SK-N-MC (cell line): ENCODE data around the gene TAX1BP3.

Experiments
- DNase-seq: peaks from one replicate; pipeline ENCODE4 v3.0.0-alpha.2; 2011; ENCODE audit warnings: low read depth, low spot score
- H3K27ac ChIP-seq: fragments of 200-600 bp; sonication (generic); 2 replicates; pipeline ENCODE4 v1.5.1; 2016; ENCODE audit warnings: mixed run types
- H3K36me3 ChIP-seq: fragments of 200-600 bp; sonication (generic); 2 replicates; pipeline ENCODE4 v1.6.1; 2017; ENCODE audit warnings: antibody characterized with exemption, low read length, mixed read lengths; ENCODE audit not compliant: insufficient read depth
- H3K4me3 ChIP-seq: fragments of 200-600 bp; sonication (generic); 2 replicates; pipeline ENCODE4 v1.5.1; 2016
- H3K9ac ChIP-seq: fragments of 200-600 bp; sonication (generic); 2 replicates; pipeline ENCODE4 v1.8.0; 2017; ENCODE audit warnings: mixed run types, mixed read lengths; ENCODE audit not compliant: insufficient read length
- H3K9me3 ChIP-seq: fragments of 200-600 bp; sonication (generic); 2 replicates; pipeline ENCODE4 v1.6.1; 2017; ENCODE audit warnings: low read depth, mild to moderate bottlenecking, antibody characterized with exemption, low read length, moderate library complexity, mixed read lengths
- EZH2 ChIP-seq: fragments of 200-600 bp; sonication (generic); IDR thresholded peaks from one replicate; pipeline ENCODE4 v1.6.1; 2017; ENCODE audit warnings: antibody characterized with exemption
- FOXP2 ChIP-seq: optimal IDR thresholded peaks from 2 replicates; pipeline ENCODE3; 2011; ENCODE audit warnings: mild to moderate bottlenecking, moderate library complexity; ENCODE audit not compliant: insufficient read depth; ENCODE audit errors: extremely low read length, control extremely low read depth
- POLR2AphosphoS5 ChIP-seq: IDR thresholded peaks from 2 replicates; pipeline ENCODE4 v1.6.1; 2012; ENCODE audit warnings: mild to moderate bottlenecking, low read depth, low read length, borderline replicate concordance

The TAX1BP3 gene

DNA sequence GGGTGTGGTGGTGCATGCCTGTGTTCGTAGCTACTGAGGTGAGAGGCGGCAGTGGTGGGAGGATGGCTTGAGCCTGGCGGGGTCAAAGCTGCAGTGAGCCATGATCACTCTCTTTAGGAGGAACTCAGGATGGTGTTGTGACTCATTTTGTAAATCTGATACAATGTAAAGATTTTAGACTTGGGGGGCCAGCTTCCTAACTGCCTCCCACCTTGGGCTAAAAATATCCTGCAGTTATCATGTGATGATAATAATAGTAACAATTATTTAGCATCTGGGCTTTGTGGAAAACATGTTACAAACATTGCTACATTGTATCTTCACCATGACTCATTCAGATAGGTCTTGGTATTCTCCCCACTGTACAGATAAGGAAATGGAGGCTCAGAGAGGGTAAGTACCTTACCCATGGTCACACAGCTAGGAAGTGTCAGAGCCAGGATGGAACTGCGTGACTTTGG is 24.5 kb downstream of the TAX1BP3 start:
- no peak overlapping the region for H3K4me3 ChIP-seq
- no peaks in the 10 kb centered on the region for H3K9me3 ChIP-seq
- H3K27ac ChIP-seq: no peak overlapping the region
- TF ChIP-seq FOXP2 (no peak), POLR2AphosphoS5 (no peak), EZH2 (no peak)
- no peak for DNase-seq
- no peak overlapping the region for H3K9ac ChIP-seq
- H3K36me3 ChIP-seq: no peaks in the 10 kb centered on the region

DNA sequence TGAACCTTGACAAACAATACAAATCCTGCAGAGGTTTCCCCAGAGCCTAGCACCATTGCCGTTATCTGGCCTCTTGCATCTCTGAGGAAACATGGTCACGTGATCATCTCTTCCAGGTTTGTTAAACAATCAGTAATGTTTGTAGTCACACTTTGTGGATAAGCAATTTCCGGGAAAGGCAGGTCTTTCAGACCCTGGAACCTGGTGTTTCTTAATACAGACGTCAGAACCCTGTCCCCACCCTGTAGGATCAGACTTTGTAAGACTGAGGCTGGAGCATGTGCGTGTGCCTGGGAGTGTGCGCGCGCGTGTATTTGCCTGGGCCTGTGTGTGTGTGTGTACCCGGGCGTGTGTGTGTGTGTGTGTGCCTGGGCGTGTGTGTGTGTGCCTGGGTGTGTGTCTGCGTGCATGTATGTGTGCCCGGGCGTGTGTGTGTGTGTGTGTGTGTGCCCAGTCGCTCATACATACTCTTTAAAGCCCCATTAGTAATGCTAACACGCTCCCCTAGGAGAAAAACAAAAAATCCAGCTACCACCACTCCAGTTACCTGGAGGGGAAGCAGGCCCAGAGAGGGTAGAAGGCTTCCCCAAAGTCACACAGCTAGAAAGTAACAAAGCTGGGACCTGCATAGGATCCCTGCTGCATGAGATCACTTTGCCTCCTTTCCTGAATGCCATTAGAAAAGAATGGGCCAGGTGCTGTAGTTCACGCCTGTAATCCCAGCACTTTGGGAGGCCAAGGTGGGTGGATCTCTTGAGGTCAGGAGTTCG is 26.5 kb downstream of the TAX1BP3 start:
- Histone ChIP-seq H3K9ac (no peak overlapping the region), H3K4me3 (no peak overlapping the region), H3K9me3 (no peaks in the 10 kb centered on the region), H3K36me3 (no peaks in the 10 kb centered on the region), H3K27ac (no peak overlapping the region)
- no peak for DNase-seq
- TF ChIP-seq EZH2 (no peak), POLR2AphosphoS5 (no peak), FOXP2 (no peak)

GRCh38 chr17:3641014-3641413 is 27.4 kb downstream of the TAX1BP3 start:
- Histone ChIP-seq H3K9ac (no peak overlapping the region), H3K27ac (no peak overlapping the region)
- no peak for DNase-seq

DNA sequence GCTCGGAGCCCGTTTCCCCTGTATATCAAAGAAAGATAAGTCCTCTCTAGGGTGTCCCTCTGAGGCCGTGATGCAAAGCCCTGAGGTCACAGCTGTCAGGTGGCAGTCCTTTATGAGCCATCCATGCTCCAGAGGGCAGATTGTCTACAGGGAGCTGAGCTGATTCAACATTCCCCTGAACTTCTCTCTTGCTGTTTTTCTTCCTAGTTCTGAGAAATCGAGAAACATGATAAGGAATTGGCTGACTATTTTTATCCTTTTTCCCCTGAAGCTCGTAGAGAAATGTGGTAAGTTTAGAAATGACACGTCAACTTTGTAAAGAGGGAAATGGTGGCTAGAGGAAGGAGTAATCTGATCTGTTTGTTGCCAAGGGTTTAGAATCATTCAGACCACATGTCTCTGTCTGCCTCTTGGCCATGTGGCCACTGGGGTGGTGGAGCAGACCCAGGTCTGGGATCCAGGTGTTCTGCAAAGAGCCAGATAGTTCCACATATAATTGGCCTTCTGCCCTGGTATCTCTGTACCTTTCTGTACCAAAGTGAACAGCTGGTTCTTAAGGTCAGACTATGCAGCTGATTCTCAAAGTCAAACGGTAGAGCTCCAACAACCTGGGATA is 28.3 kb downstream of the TAX1BP3 start:
- Histone ChIP-seq H3K9me3 (no peaks in the 10 kb centered on the region), H3K36me3 (no peaks in the 10 kb centered on the region), H3K9ac (peak overlapping the region; percentile 32), H3K4me3 (no peak overlapping the region), H3K27ac (no peak overlapping the region)
- DNase-seq: no peak
- TF ChIP-seq FOXP2 (no peak), POLR2AphosphoS5 (no peak), EZH2 (no peak)

More at GRCh38 chr17:3641014-3641413, 27.4 kb downstream of the TAX1BP3 start:
- TF ChIP-seq FOXP2: no peak
- no peak for TF ChIP-seq EZH2
- TF ChIP-seq POLR2AphosphoS5: no peak
- H3K4me3 ChIP-seq: no peak overlapping the region
- no peaks in the 10 kb centered on the region for H3K36me3 ChIP-seq
- H3K9me3 ChIP-seq: no peaks in the 10 kb centered on the region

DNA sequence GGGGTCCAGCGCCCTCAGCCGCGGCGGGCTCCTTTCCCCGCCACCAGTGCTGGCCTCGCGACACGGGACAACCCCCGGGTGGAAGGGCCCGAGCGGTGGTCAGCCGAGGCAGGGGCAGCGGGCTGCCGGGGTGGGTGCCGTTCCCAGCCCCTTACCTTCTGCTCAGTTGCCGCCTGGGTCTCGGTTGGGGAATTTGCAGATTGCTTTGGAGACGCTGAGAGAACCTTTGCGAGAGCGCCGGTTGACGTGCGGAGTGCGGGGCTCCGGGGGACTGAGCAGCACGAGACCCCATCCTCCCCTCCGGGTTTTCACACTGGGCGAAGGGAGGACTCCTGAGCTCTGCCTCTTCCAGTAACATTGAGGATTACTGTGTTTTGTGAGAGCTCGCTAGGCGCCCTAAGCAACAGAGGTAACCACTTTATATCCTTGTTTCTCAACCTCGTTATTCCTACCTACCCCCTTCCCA is 31.4 kb downstream of the TAX1BP3 start:
- no peak for DNase-seq
- H3K9me3 ChIP-seq: no peaks in the 10 kb centered on the region
- TF ChIP-seq POLR2AphosphoS5: no peak
- no peak for TF ChIP-seq EZH2
- no peak for TF ChIP-seq FOXP2
- no peak overlapping the region for H3K27ac ChIP-seq
- H3K36me3 ChIP-seq: no peaks in the 10 kb centered on the region
- peak overlapping the region; percentile 90 for H3K9ac ChIP-seq
- H3K4me3 ChIP-seq: peak overlapping the region; percentile 97

- TF ChIP-seq EZH2 (no peak), POLR2AphosphoS5 (peak; percentile 61), FOXP2 (no peak)
- Histone ChIP-seq H3K27ac (peak within 1 kb of the TSS; percentile 89), H3K36me3 (no peaks in the 10 kb centered on the region), H3K9me3 (no peaks in the 10 kb centered on the region), H3K9ac (peak within 1 kb of the TSS; percentile 90), H3K4me3 (peak within 1 kb of the TSS; percentile 97)
- no peak for DNase-seq
Observed at GRCh38 chr17:3636154-3636907, 32.0 kb downstream of the TAX1BP3 start, which contains the start of the genes CTNS and SHPK. TSS of gene CTNS (plus strand) at chr17:3636760. CDS start at chr17:3640207, 3,447 bp downstream. TSS of gene SHPK (minus strand) at chr17:3636250. CDS start at chr17:3636219, 31 bp downstream.

DNA sequence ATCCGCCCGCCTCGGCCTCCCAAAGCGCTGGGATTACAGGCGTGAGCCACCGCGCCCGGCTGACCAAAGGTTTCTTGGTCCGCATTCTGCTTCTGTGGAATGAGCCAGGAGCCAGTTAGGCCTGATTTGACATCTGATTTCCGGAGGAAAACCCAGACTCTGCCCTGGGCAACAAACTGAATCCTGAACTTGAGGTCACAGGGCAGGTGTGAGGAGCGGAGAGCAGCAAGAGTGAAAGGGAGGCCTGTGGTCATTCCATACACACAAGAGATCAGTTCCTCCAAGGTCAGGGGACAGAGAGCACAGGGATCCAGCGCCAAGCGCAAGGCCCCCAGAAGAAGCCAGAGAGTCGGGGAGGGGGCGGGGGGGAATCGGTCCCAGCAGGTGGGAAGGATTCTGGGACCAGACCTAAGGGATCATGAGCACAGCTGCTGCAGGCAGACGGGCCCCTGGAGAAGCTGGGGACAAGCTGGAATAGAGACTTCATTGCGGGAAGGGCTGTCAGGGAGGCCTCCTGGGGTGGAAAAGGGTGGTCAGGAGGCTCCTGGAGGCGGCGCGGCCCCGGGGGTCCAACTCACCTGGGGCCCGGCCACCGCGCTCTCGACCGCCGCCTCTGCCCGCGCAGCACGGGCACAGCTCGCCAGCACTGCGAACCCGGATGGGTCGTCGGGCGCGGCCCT is 32.8 kb downstream of the TAX1BP3 start:
- Histone ChIP-seq H3K9me3 (no peaks in the 10 kb centered on the region), H3K4me3 (peak overlapping the region; percentile 97), H3K27ac (no peak overlapping the region), H3K36me3 (no peaks in the 10 kb centered on the region), H3K9ac (peak overlapping the region; percentile 90)
- DNase-seq: no peak
- TF ChIP-seq POLR2AphosphoS5 (no peak), FOXP2 (no peak), EZH2 (no peak)

DNA sequence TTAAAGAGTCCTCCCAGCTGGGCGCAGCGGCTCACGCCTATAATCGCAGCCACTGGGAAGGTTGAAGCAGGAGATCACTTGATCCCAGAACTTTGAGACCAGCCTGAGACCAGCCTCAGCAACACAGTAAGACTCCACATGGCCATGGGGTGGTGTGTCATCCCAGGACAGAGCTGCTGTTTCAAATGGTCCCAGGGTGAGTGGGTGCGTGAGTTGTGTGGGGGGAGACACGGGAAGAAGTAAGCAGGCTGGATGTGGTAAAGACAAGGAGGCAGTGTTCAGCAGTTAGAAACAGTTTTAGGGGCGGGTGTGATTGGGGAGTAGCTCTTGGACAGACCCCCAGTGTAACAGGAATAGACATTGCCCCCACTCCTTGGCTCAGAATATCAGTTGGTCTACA is 36.1 kb downstream of the TAX1BP3 start:
- no peak overlapping the region for H3K9ac ChIP-seq
- H3K9me3 ChIP-seq: no peaks in the 10 kb centered on the region
- no peak for DNase-seq
- TF ChIP-seq POLR2AphosphoS5 (no peak), EZH2 (no peak), FOXP2 (no peak)
- no peak overlapping the region for H3K27ac ChIP-seq
- H3K4me3 ChIP-seq: no peak overlapping the region
- no peaks in the 10 kb centered on the region; the same call in 1 of the 2 replicates for H3K36me3 ChIP-seq
